CD4-positive, alpha-beta T cell (primary cell): ENCODE data around the gene RSRP1. TPM values are rescaled to one million over a fixed set of nuclear protein-coding genes. Genes with fewer than 3 reads are reported as not detected.
"Not testable (repeated sequence)": the region's sequence is repeated elsewhere in the genome, so short reads cannot be mapped to it uniquely, and the experiment has no call there.

Source experiments
- ATAC-seq: fragments of 200-7000 bp; cut with Tn5 transposase; one replicate; pipeline ENCODE4 v1.10.0; 2022; ENCODE audit warnings: mild to moderate bottlenecking; ENCODE audit not compliant: poor library complexity
- CTCF ChIA-PET: fragments of 350-600 bp; sonication (Branson Sonifier 250); formaldehyde crosslinking; loops from one replicate; lab custom pipeline; 2021; ENCODE audit warnings: antibody characterized with exemption, inconsistent platforms; lab: Charles Lee
- POLR2A ChIA-PET: fragments of 350-600 bp; sonication (Branson Sonifier 250); formaldehyde crosslinking; loops from one replicate; lab custom pipeline; 2021; ENCODE audit warnings: antibody characterized with exemption, inconsistent platforms; lab: Charles Lee
- DNase-seq, 14 experiments: peaks; one replicate each; pipeline ENCODE4 v3.0.0-alpha.2; 2013 to 2020; ENCODE audit warnings: mixed read lengths in 2 of 14
- H3K27ac ChIP-seq, 2 donors: one replicate each; pipeline versions ENCODE4 v1.5.1 to v1.7.0; 2013; ENCODE audit warnings: low read length in 2 of 2, low read depth in 1 of 2, mild to moderate bottlenecking in 1 of 2
- H3K27me3 ChIP-seq, 2 experiments: 1 replicate in 1 of 2; 2 replicates in 1 of 2; pipeline versions ENCODE4 v1.6.1 to v1.7.0; 2013; ENCODE audit warnings: low read length in 2 of 2, control low read depth in 1 of 2, mild to moderate bottlenecking in 1 of 2, moderate library complexity in 1 of 2; ENCODE audit not compliant: insufficient read depth in 2 of 2, control insufficient read depth in 1 of 2
- H3K36me3 ChIP-seq: one replicate; pipeline ENCODE4 v1.6.1; 2013; ENCODE audit warnings: low read length, control low read depth; ENCODE audit not compliant: insufficient read depth
- H3K4me1 ChIP-seq: one replicate; pipeline ENCODE4 v1.6.1; 2013; ENCODE audit warnings: low read length, control low read depth; ENCODE audit not compliant: insufficient read depth
- H3K4me3 ChIP-seq: one replicate; pipeline ENCODE4 v1.5.1; 2013; ENCODE audit warnings: mild to moderate bottlenecking, low read length, moderate library complexity
- H3K9me3 ChIP-seq, 2 experiments: 1 replicate in 1 of 2; 2 replicates in 1 of 2; pipeline versions ENCODE4 v1.6.1 to v1.7.0; 2013; ENCODE audit warnings: low read length in 2 of 2, mild to moderate bottlenecking in 2 of 2, control low read depth in 1 of 2, moderate library complexity in 1 of 2; ENCODE audit not compliant: control insufficient read depth in 1 of 2, insufficient read depth in 1 of 2
- H3K27ac Mint-ChIP-seq: one replicate; pipeline ENCODE4 v1.8.0; 2020; ENCODE audit warnings: mixed read lengths
- H3K27me3 Mint-ChIP-seq: one replicate; pipeline ENCODE4 v1.8.0; 2021; ENCODE audit warnings: mixed read lengths
- H3K36me3 Mint-ChIP-seq: one replicate; pipeline ENCODE4 v1.8.0; 2021; ENCODE audit warnings: low read depth, mixed read lengths
- H3K4me1 Mint-ChIP-seq: one replicate; pipeline ENCODE4 v1.8.0; 2021; ENCODE audit warnings: low read depth, mixed read lengths
- H3K4me3 Mint-ChIP-seq: one replicate; pipeline ENCODE4 v1.8.0; 2020; ENCODE audit warnings: mild to moderate bottlenecking, mixed read lengths
- H3K9me3 Mint-ChIP-seq: one replicate; pipeline ENCODE4 v1.8.0; 2020; ENCODE audit warnings: mixed read lengths
- CTCF ChIP-seq: fragments of 200-600 bp; IDR thresholded peaks from one replicate; pipeline ENCODE4 v1.8.0; 2022; ENCODE audit warnings: antibody characterized with exemption, mild to moderate bottlenecking
- intact Hi-C, 2 experiments: fragments of 100-400 bp; cut with DNase I in 1 of 2; cut with micrococcal nuclease in 1 of 2; formaldehyde crosslinking; loops; one replicate each; pipeline versions ENCODE4 v1.15.1 to v1.9.0; 2023 to 2025; cut with DNase I, micrococcal nuclease
- total RNA-seq, 174 experiments: library from RNA in 2 of 174; stranded (reverse) in 2 of 174; gene quantifications; one replicate each; pipeline ENCODE4 v1.2.3 and lab custom pipeline; 2021 to 2026

RSRP1 gene
- total RNA-seq, 2 experiments from 2014 or later: 395 to 428 TPM

DNA sequence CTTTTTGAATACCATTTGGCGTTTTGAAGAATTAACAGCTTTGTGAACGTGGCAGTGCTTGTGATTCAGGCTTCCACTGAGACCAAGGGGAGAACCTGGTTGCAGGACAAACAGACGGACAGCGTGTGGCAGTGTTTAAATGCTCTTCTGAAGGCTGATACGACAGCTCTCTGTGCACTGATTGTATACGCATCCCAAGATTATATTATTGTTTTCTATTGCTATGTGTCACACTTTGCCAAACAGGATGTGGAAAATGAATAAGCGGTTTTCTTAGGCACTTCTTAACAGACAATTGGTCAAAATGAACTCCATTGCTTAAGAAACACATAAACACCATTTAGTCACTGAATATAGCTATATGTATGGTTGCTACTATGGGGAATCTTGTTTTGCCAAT, 12.6 kb upstream of the RSRP1 start:
- peaks cover 27% of the 10 kb centered on the region for H3K4me1 Mint-ChIP-seq
- H3K27ac Mint-ChIP-seq: peak overlapping the region; percentile 24
- H3K27me3 ChIP-seq, H3K4me3 ChIP-seq, CTCF ChIA-PET, H3K36me3 ChIP-seq, H3K27ac ChIP-seq, H3K27me3 Mint-ChIP-seq, H3K4me1 ChIP-seq, H3K9me3 Mint-ChIP-seq, H3K4me3 Mint-ChIP-seq, intact Hi-C loops, H3K9me3 ChIP-seq: not testable (repeated sequence)
- POLR2A ChIA-PET: interaction anchor here (5.2 kb wide), 1 partner anchor 13 kb away, joined by 45 read pairs; the partner anchor contains the start of gene RSRP1
- DNase-seq: peak in 2 of 14 experiments; percentile 12 to 20
- peaks cover 23% of the 10 kb centered on the region for H3K36me3 Mint-ChIP-seq
- peak; percentile 76 for ATAC-seq

DNA sequence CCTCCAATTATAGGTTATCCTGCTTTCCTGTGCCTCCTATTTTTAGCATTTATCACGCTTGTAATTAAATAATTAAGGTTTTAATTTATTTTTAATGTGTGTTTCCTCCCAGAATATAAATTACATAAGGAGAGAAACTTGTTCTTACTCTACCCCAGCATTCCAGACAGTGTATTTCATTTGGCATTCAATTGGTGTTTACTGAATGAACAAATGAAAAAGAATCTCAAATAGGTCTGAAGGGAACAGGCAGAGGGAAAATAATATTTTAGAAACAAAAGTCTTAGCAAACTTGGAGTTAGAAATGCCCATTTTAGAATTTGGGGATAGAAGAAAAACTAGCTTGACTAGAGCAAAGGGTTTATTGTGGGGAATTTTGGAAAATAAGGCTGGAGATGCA, 9.9 kb upstream of the RSRP1 start:
- H3K9me3 ChIP-seq: no peaks in the 10 kb centered on the region
- no peak overlapping the region for H3K27ac ChIP-seq
- Mint-ChIP-seq H3K27me3 (no peaks in the 10 kb centered on the region), H3K9me3 (no peaks in the 10 kb centered on the region), H3K4me3 (no peak overlapping the region), H3K27ac (no peak overlapping the region), H3K36me3 (peaks cover 10% of the 10 kb centered on the region), H3K4me1 (peaks cover 14% of the 10 kb centered on the region)
- H3K27me3 ChIP-seq: no peaks in the 10 kb centered on the region
- DNase-seq: no peak
- peaks cover 2% of the 10 kb centered on the region for H3K36me3 ChIP-seq
- ChIA-PET POLR2A (interaction anchor here (5.2 kb wide), 1 partner anchor 10 kb away, joined by 45 read pairs; the partner anchor contains the start of gene RSRP1), CTCF (interaction anchor here (1.5 kb wide), 1 partner anchor 14 kb away, joined by 3 read pairs; no protein-coding TSS in a partner anchor)
- intact Hi-C loops: no loop called here
- H3K4me1 ChIP-seq: peaks cover 10% of the 10 kb centered on the region
- no peak overlapping the region for H3K4me3 ChIP-seq
- ATAC-seq: no peak
- TF ChIP-seq CTCF: no peak

- Mint-ChIP-seq H3K27me3 (no peaks in the 10 kb centered on the region), H3K36me3 (peaks cover 7% of the 10 kb centered on the region), H3K27ac (no peak overlapping the region), H3K4me1 (peaks cover 14% of the 10 kb centered on the region), H3K9me3 (no peaks in the 10 kb centered on the region), H3K4me3 (no peak overlapping the region)
- Histone ChIP-seq H3K36me3 (no peaks in the 10 kb centered on the region), H3K4me3 (no peak overlapping the region), H3K4me1 (peaks cover 10% of the 10 kb centered on the region), H3K9me3 (no peaks in the 10 kb centered on the region), H3K27me3 (no peaks in the 10 kb centered on the region), H3K27ac (no peak overlapping the region)
- ATAC-seq: no peak
- POLR2A ChIA-PET: interaction anchor here (0.8 to 5.2 kb wide), 2 partner anchors 9 to 12 kb away, joined by 3 to 45 read pairs; partner anchors contain the start of gene RSRP1
- CTCF ChIA-PET: no interaction called here
- intact Hi-C loops: no loop called here
- peak in 1 of 14 experiments; percentile 0 for DNase-seq
- no peak for TF ChIP-seq CTCF
These were observed 9.3 kb upstream of the RSRP1 start for GRCh38 chr1:25256578-25256965.
